HepG2 (cell line): Measurements from ENCODE around the gene FNDC3A. TPM values are rescaled to one million over a fixed set of nuclear protein-coding genes. Genes with fewer than 3 reads are reported as not detected.

ENCODE experiments used
- AKAP8 ChIP-seq: sonication (generic); formaldehyde crosslinking; IDR thresholded peaks from 2 replicates; pipeline ENCODE4 v1.5.1; 2020; ENCODE audit warnings: mild to moderate bottlenecking, missing genetic modification reagents
- ATF1 ChIP-seq: IDR thresholded peaks from 2 replicates; pipeline ENCODE4 v1.6.1; 2016; ENCODE audit warnings: mild to moderate bottlenecking, control low read depth
- CCDC6 ChIP-seq: sonication (generic); formaldehyde crosslinking; IDR thresholded peaks from 2 replicates; pipeline ENCODE4 v1.8.1; 2022; ENCODE audit warnings: mild to moderate bottlenecking, missing genetic modification reagents, moderate library complexity
- CHD2 ChIP-seq: IDR thresholded peaks from 2 replicates; pipeline ENCODE4 v1.6.1; 2011; ENCODE audit warnings: low read depth, low read length, improper control_type of control experiment
- HDAC6 ChIP-seq: fragments of 200-600 bp; sonication (generic); IDR thresholded peaks from 2 replicates; pipeline ENCODE4 v1.7.0; 2017; ENCODE audit warnings: mild to moderate bottlenecking, antibody characterized with exemption, low read length, low read depth
- HNF4G ChIP-seq, 2 experiments: sonication (generic) in 1 of 2; formaldehyde crosslinking in 1 of 2; IDR thresholded peaks; 2 replicates each; pipeline versions ENCODE4 v1.4.0 to v1.6.1; 2011 to 2020; ENCODE audit warnings: borderline replicate concordance in 2 of 2, low read depth in 2 of 2, mild to moderate bottlenecking in 2 of 2, low read length in 1 of 2, missing genetic modification reagents in 1 of 2, moderate library complexity in 1 of 2
- KLF11 ChIP-seq: IDR thresholded peaks from 2 replicates; pipeline ENCODE4 v1.6.1; 2016; ENCODE audit warnings: missing compliant biosample characterization
- MIER2 ChIP-seq: IDR thresholded peaks from 2 replicates; pipeline ENCODE4 v1.6.1; 2016; ENCODE audit warnings: missing biosample characterization, missing genetic modification reagents
- MLLT10 ChIP-seq: sonication (generic); formaldehyde crosslinking; IDR thresholded peaks from 2 replicates; pipeline ENCODE4 v1.4.0; 2020; ENCODE audit warnings: missing genetic modification reagents
- SIN3A ChIP-seq: IDR thresholded peaks from 2 replicates; pipeline ENCODE4 v1.6.1; 2011; ENCODE audit warnings: low read depth, mild to moderate bottlenecking, control low read depth, low read length, borderline replicate concordance
- SOX5 ChIP-seq: IDR thresholded peaks from 2 replicates; pipeline ENCODE4 v1.6.1; 2016; ENCODE audit warnings: borderline replicate concordance
- SRF ChIP-seq: IDR thresholded peaks from 2 replicates; pipeline ENCODE4 v1.6.1; 2011; ENCODE audit warnings: mild to moderate bottlenecking, low read depth, low read length, moderate library complexity
- SRSF9 ChIP-seq: fragments of 200-400 bp; formaldehyde crosslinking; IDR thresholded peaks from 2 replicates; pipeline ENCODE4 v1.6.1; 2018; ENCODE audit warnings: borderline replicate concordance, mild to moderate bottlenecking, low read depth, low read length; ENCODE audit not compliant: insufficient read depth, poor library complexity, severe bottlenecking
- ZNF101 ChIP-seq: sonication (generic); formaldehyde crosslinking; IDR thresholded peaks from 2 replicates; pipeline ENCODE4 v1.4.0; 2020; ENCODE audit warnings: mild to moderate bottlenecking, low read depth, missing genetic modification reagents, borderline replicate concordance
- ZNF512B ChIP-seq: sonication (generic); formaldehyde crosslinking; IDR thresholded peaks from 2 replicates; pipeline ENCODE4 v1.5.1; 2020; ENCODE audit warnings: missing genetic modification reagents, mild to moderate bottlenecking, borderline replicate concordance
- ZNF605 ChIP-seq: sonication (generic); formaldehyde crosslinking; IDR thresholded peaks from 2 replicates; pipeline ENCODE4 v1.8.0; 2022; ENCODE audit warnings: mild to moderate bottlenecking, missing genetic modification reagents
- ZNF616 ChIP-seq: sonication (generic); formaldehyde crosslinking; IDR thresholded peaks from 2 replicates; pipeline ENCODE4 v1.5.0; 2020; ENCODE audit warnings: low read depth, mild to moderate bottlenecking, missing genetic modification reagents
- ZSCAN29 ChIP-seq: sonication (generic); formaldehyde crosslinking; conservative IDR thresholded peaks from 2 replicates; pipeline ENCODE4 v1.4.0; 2020; ENCODE audit warnings: mild to moderate bottlenecking, missing genetic modification reagents
- ZUFSP ChIP-seq: sonication (generic); formaldehyde crosslinking; IDR thresholded peaks from 2 replicates; pipeline ENCODE4 v1.9.0; 2021; ENCODE audit warnings: missing genetic modification reagents, mild to moderate bottlenecking, borderline replicate concordance
- polyA plus RNA-seq, 8 experiments: library from polyadenylated mRNA; depleted of rRNA in 3 of 8; stranded (reverse) in 7 of 8; unstranded in 1 of 8; fragments of >200 nt; fragmentation: Illumina TruSeq in 4 of 8; extraction: Trizol in 4 of 8; gene quantifications; 2 replicates each; pipeline versions ENCODE4 v1.2.1 to v1.2.3, GENCODE V29; 2011 to 2016; ENCODE audit warnings: low read depth in 4 of 8, missing spikeins in 1 of 8, mixed read lengths in 1 of 8; ENCODE audit not compliant: insufficient read depth in 1 of 8
- total RNA-seq, 5 experiments: library from RNA; depleted of rRNA; stranded (reverse); fragments of >200 nt; fragmentation: Illumina TruSeq; extraction: Trizol; gene quantifications; 2 replicates each; pipeline ENCODE4 v1.2.3, GENCODE V29; 2016; ENCODE audit warnings: low read depth in 1 of 5
- TF ChIP-seq, protein P1 (sequence below): sonication (generic); formaldehyde crosslinking; IDR thresholded peaks from 2 replicates; pipeline ENCODE4 v1.4.0; 2020; ENCODE audit warnings: missing genetic modification reagents
- TF ChIP-seq, protein P2 (sequence below): sonication (generic); formaldehyde crosslinking; IDR thresholded peaks from 2 replicates; pipeline ENCODE4 v1.4.0; 2020; ENCODE audit warnings: missing genetic modification reagents

Gene FNDC3A
- total and polyA plus RNA-seq, 2 of the 13 experiments (the other 11 are each of a cell fraction or from before 2014, with no cell fraction given), result 36.7 to 39.3 TPM

GRCh38 chr13:49247643-49248621 lies 272.2 kb downstream of the FNDC3A start, which contains the start of gene CDADC1 (continued):
- TF ChIP-seq, protein P1, sequence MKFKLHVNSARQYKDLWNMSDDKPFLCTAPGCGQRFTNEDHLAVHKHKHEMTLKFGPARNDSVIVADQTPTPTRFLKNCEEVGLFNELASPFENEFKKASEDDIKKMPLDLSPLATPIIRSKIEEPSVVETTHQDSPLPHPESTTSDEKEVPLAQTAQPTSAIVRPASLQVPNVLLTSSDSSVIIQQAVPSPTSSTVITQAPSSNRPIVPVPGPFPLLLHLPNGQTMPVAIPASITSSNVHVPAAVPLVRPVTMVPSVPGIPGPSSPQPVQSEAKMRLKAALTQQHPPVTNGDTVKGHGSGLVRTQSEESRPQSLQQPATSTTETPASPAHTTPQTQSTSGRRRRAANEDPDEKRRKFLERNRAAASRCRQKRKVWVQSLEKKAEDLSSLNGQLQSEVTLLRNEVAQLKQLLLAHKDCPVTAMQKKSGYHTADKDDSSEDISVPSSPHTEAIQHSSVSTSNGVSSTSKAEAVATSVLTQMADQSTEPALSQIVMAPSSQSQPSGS (CRISPR knock-in tag), result peak; percentile 94
- TF ChIP-seq ZUFSP (CRISPR knock-in tag) (no peak), CCDC6 (CRISPR knock-in tag) (peak; percentile 15; the same call in 1 of the 2 replicates), ZNF512B (CRISPR knock-in tag) (no peak), HDAC6 (no peak), SIN3A (peak; percentile 79), KLF11 (CRISPR knock-in tag) (no peak), SRSF9 (no peak), ZNF101 (CRISPR knock-in tag) (no peak), ATF1 (CRISPR knock-in tag) (peak; percentile 99), ZNF616 (CRISPR knock-in tag) (no peak), SOX5 (0 out of 2 replicates have a peak, but pooled peaks have one; percentile 17), MIER2 (CRISPR knock-in tag) (peak; percentile 34; the same call in 1 of the 2 replicates), HNF4G (IDR thresholded peaks at IDR 0.05; ENCODE audit: borderline replicate concordance, low read depth, low read length) (no peak), HNF4G (CRISPR knock-in tag; IDR thresholded peaks at IDR 0.05; ENCODE audit: borderline replicate concordance, low read depth) (no peak), AKAP8 (CRISPR knock-in tag) (no peak), ZSCAN29 (CRISPR knock-in tag) (no peak), ZNF605 (peak; percentile 83), CHD2 (no peak), SRF (peak; percentile 50; the same call in 1 of the 2 replicates), MLLT10 (CRISPR knock-in tag) (no peak)
- TF ChIP-seq, protein P2, sequence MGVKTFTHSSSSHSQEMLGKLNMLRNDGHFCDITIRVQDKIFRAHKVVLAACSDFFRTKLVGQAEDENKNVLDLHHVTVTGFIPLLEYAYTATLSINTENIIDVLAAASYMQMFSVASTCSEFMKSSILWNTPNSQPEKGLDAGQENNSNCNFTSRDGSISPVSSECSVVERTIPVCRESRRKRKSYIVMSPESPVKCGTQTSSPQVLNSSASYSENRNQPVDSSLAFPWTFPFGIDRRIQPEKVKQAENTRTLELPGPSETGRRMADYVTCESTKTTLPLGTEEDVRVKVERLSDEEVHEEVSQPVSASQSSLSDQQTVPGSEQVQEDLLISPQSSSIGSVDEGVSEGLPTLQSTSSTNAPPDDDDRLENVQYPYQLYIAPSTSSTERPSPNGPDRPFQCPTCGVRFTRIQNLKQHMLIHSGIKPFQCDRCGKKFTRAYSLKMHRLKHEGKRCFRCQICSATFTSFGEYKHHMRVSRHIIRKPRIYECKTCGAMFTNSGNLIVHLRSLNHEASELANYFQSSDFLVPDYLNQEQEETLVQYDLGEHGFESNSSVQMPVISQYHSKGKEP, result no peak
